Measurements from ENCODE around the gene RREB1.

GRCh38 chr6:7112741-7113313, 5.1 kb downstream of the RREB1 start:
- TF ChIP-seq SMC3 (IDR thresholded peaks at IDR 0.05; ENCODE audit: low read depth, low read length): no peak
- no peak for TF ChIP-seq RAD21 (IDR thresholded peaks at IDR 0.05; ENCODE audit: low read length)
- no peak for TF ChIP-seq CTCF (conservative IDR thresholded peaks at IDR 0.05; ENCODE audit: low read depth, low read length)
- no peak for TF ChIP-seq USF2 (IDR thresholded peaks at IDR 0.05; ENCODE audit: low read depth, low read length)
- no peak for TF ChIP-seq MXI1 (IDR thresholded peaks at IDR 0.05; ENCODE audit: borderline replicate concordance, low read depth, low read length)
- no peak for TF ChIP-seq POLR2A (IDR thresholded peaks at IDR 0.05; ENCODE audit: low read depth, low read length)
- no peak for TF ChIP-seq BHLHE40 (IDR thresholded peaks at IDR 0.05; ENCODE audit: low read depth, low read length)
- no peak for TF ChIP-seq RCOR1 (IDR thresholded peaks at IDR 0.05; ENCODE audit: insufficient replicate concordance, low read length)
- no peak for TF ChIP-seq MAFK (IDR thresholded peaks at IDR 0.05; ENCODE audit: low read depth, low read length)
- no peak for TF ChIP-seq MAZ (IDR thresholded peaks at IDR 0.05; ENCODE audit: borderline replicate concordance, low read depth, low read length)
